GM21825 (cell line): ENCODE data around the gene SYNPR.
"Not testable (repeated sequence)": the region's sequence is repeated elsewhere in the genome, so short reads cannot be mapped to it uniquely, and the experiment has no call there.

Experiments used
- ATAC-seq: cut with Tn5 transposase; IDR thresholded peaks from one replicate; pipeline ENCODE4 v1.9.1; 2021; ENCODE audit warnings: mild to moderate bottlenecking, moderate library complexity; ENCODE audit not compliant: unreplicated experiment

SYNPR gene

GRCh38 chr3:63278171-63279004, at the start of gene SYNPR:
Gene SYNPR (plus strand): TSS chr3:63278308.
- no peak for ATAC-seq

- peak; percentile 61 for ATAC-seq
Observed at GRCh38 chr3:63228677-63229076, 49.4 kb upstream of the SYNPR start.

- ATAC-seq: no peak
Observed at GRCh38 chr3:63230146-63230545, 48.0 kb upstream of the SYNPR start.

GRCh38 chr3:63231643-63232042, 46.5 kb upstream of the SYNPR start:
- no peak for ATAC-seq

- ATAC-seq: no peak
Observed at GRCh38 chr3:63232764-63233396, 45.2 kb upstream of the SYNPR start.

GRCh38 chr3:63240381-63240902, 37.7 kb upstream of the SYNPR start:
- no peak for ATAC-seq

- ATAC-seq: no peak
Observed at GRCh38 chr3:63242124-63242523, 36.0 kb upstream of the SYNPR start.

- ATAC-seq: no peak
Observed at GRCh38 chr3:63244486-63244885, 33.6 kb upstream of the SYNPR start.

GRCh38 chr3:63245726-63246241, 32.3 kb upstream of the SYNPR start:
- ATAC-seq: no peak

- no peak for ATAC-seq
Observed at GRCh38 chr3:63248015-63248414, 30.1 kb upstream of the SYNPR start.

- ATAC-seq: no peak
Observed at GRCh38 chr3:63251499-63251898, 26.6 kb upstream of the SYNPR start.

- ATAC-seq: not testable (repeated sequence)
Observed at GRCh38 chr3:63255819-63256218, 22.3 kb upstream of the SYNPR start.

GRCh38 chr3:63264716-63265115, 13.4 kb upstream of the SYNPR start:
- no peak for ATAC-seq

- ATAC-seq: no peak
Observed at GRCh38 chr3:63274359-63274758, 3.7 kb upstream of the SYNPR start.

GRCh38 chr3:63279005-63279841, 1.1 kb downstream of the SYNPR start:
- no peak for ATAC-seq

GRCh38 chr3:63287610-63288009, 9.5 kb downstream of the SYNPR start:
- no peak for ATAC-seq

GRCh38 chr3:63290686-63291085, 12.6 kb downstream of the SYNPR start:
- no peak for ATAC-seq

GRCh38 chr3:63294332-63294731, 16.2 kb downstream of the SYNPR start:
- ATAC-seq: no peak

- no peak for ATAC-seq
Observed at GRCh38 chr3:63295356-63295755, 17.2 kb downstream of the SYNPR start.

GRCh38 chr3:63295806-63296205, 17.7 kb downstream of the SYNPR start:
- ATAC-seq: no peak

- ATAC-seq: no peak
Observed at GRCh38 chr3:63296249-63296648, 18.1 kb downstream of the SYNPR start.
